ENCODE data around the gene OR7C2.

OR7C2 gene

GRCh38 chr19:14979476-14980255, 38.4 kb downstream of the OR7C2 start, which contains the start of gene SLC1A6:
TSS of gene SLC1A6 (minus strand) at chr19:14979864. CDS start at chr19:14972910, 6,954 bp downstream.
- no peak for DNase-seq

GRCh38 chr19:14985133-14985532, 43.8 kb downstream of the OR7C2 start:
- no peak for DNase-seq
